DMS 273 (cell line): ENCODE results near the gene KCNMB2.
A peak's percentile ranks its signal among the peaks of the same experiment; 100 is the strongest.

ENCODE experiments used
- DNase-seq: peaks from one replicate; lab custom pipeline; 2025; ENCODE audit not compliant: unreplicated experiment; lab: John Stamatoyannopoulos, UW

Gene KCNMB2

DNA sequence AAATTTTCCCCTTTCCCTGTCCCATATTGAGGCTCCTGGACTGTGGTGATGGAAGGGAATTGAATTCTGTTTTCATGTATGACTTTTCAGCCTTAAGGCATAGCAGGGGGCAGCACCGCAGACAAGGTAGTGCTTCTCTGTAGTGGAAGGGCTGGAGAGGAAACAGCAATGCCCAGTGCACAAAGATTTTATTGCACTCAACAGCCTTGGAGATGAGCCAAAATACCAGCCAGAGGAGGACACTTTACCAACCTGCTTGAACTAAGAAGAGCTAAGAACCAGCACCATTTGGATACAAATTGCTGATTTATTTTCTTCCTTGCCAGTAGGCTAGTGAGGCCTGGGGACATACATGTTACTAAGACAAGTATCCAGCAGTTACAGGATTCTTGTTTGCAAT, 98.7 kb downstream of the KCNMB2 start:
- peak; percentile 20 for DNase-seq

DNA sequence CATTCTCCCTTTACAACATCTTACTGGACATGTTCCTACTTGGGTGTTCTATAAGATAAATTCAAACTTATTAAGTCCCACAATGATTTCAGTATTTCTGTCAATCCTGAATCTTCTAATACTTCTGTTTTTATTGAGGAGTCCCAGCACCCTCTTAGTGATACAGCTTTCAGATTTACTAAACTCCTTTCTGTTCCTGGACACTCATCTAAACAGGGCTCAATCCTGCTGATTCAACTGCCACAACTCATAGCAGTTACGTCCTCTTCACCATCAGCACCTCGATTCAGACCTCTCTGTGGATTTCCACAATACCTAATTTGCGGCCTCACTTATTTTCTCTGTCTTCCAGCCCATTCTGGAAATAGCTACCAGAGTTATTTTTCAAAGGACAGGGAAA, 101.6 kb downstream of the KCNMB2 start:
- no peak for DNase-seq

DNA sequence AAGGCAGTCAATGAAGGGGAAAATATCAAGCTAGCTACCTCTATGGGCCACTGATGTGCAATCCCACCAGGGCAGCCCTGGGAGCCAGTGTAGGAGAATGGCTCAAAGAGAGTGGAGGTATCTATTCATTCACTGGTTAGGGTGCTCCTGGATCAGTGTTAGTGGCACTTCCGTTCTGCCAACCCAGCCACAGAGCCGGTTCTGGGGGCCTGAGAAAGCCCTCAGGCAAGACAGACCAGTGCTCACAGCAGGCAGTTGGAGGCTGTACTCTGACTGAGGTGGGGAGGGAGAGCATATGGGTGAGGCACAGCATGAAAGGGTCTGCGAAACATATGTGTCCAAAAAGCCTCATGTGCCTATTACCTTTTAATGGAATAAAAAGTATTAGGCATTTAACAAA, 109.3 kb downstream of the KCNMB2 start:
- DNase-seq: no peak

DNA sequence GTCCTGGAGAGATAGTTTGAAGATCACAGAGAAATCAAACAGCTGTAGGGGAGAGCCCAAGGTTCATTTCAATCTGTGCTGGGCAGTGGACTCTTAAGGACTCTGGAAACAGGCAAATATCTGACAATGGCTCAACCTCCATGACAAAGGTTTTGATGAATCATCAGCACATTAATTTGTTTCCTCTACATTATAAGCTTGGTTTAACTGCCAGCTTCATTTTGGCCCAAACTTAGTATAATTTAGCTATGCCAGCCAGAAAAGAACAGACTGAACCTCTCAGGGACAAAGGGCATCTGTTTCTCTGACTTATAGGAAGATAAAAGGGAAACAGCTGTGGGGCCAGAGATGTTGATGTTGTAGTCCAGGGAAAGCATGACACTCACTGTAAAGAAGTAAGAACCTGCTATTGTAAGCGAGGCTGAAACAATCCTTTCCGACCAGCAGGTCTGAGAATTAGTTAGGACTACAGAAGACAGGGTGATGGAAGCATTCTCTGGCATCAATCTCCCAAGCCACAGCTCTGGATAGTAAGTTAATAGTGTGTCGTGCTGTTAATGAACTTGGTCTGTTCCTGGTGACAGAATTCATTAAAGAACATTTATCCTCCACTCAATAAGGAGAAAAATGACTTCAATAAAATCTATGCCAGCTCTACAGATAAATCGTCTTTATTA, 110.1 kb downstream of the KCNMB2 start:
- DNase-seq: no peak

DNA sequence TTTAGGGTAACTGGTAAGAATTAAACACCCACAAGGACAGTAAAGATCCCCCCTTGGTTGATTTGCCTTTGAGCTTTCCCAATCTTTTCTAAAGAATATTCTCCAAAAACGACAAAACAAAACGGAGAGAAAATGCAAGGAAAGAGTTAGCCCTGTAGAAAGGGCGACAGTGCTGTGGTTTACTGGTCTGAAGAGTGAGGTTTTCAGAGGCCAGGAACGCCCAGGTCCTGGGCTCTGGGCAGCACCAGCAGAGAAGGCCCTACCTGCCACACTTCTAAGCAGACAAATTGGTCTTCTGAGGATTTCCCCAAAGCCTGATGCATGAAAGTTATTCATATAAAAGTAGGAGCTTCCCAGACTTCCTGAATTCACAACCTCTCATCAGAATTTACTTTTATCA, 119.3 kb downstream of the KCNMB2 start:
- DNase-seq: no peak

DNA sequence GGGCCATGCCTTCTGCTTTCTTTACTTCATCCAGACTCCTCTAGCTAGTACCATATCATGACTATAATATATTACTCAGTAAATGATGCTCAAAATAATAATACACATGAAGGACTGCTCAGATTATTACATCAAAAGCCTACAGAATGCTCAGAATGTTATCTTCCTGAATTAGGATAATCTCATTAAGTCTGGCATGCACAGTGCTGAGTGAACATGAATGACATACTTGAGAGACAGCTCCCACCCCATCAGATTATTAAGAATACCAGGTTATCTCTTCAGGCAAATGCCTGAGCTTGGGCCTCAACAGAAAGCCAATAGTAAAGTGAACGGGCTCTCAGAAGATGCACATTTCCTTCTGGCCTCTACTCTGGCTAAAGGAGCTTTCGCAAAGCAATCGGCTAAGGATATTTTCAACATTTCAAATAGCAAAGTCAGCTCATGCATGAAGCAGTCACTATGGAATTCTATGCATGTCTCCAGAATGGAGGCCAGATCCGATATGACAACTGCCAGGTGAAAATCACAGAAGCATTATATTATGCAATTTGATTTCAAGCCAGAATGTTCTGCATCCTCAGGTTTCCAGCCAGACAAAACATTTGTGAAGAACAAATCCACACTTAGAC, 122.6 kb downstream of the KCNMB2 start:
- no peak for DNase-seq

DNA sequence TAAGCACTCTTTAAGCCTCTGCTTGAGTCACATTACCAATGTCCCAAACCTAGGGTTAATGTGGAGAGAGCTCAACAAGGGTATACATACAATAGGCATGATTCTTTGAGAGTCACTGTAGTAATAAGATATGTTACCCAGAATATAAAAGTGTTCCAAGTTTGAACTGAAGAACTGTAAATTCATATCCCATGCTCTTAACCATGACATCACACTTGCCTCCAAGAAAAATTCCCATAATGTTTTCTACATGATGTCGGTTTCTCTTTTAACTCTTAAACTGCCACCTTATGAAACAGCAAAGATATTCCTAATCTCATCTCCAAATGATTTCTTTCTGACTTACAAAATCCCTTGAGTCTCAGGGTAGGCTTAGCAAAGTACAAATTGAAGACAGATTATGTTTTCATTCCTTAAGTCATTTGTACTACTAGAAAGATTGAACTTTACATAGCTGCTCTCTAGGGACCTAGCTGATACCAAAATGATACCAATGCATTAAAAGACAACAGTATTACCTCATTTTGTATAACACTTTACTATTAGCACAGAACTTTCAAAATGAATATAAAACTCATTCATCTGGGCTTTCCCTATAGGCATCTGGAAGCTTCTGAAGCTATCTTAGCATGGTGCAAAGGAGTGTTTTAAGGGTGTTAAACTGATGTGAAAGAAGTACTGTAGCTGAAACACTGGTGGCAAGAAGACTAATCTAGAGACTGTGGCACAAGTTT, 127.1 kb downstream of the KCNMB2 start:
- DNase-seq: no peak

DNA sequence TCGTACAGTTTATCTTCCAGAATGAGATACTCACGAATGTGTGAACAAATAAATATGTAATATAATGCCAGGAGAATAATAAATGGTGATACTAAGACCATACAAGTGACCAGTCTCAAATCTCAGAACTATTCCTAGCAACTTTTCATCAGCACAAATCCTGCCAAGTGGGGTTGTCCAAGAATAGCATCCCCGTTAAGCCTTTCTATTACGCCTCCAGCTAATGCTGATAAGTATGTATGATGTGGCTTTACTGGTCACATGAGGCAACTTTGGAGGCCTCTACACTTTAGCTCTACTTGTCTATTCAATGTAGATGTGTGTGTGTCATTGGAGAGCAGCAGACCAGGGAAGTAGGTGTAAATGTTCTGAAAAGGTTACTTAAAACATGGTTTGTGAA, 129.5 kb downstream of the KCNMB2 start:
- no peak for DNase-seq

DNA sequence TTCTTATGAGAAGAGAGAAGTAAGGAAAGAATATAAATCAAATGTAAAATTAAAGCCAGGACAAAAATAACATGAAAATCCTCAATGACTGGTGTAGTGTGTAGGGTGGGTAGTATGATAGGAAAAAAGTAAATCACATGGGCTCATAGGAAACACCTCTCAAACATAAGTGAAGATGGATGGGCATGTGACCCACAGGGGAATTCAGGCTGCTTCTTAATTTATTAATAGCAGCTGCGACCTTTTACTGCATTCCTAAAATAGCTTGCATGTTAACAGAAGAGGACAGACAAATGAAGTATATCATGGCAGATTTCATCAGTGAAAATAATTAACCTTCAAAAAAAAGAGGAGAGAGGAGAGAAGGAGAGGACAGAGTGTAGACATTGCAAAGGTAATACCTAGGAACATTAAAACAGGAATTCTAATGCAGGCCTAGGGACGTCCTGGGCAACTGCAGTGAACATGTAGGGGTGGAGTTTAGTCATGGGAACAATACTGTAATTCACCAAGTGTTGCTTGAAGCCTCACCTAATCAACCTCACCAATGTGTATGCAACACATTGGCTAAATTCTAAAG, 132.9 kb downstream of the KCNMB2 start:
- no peak for DNase-seq

DNA sequence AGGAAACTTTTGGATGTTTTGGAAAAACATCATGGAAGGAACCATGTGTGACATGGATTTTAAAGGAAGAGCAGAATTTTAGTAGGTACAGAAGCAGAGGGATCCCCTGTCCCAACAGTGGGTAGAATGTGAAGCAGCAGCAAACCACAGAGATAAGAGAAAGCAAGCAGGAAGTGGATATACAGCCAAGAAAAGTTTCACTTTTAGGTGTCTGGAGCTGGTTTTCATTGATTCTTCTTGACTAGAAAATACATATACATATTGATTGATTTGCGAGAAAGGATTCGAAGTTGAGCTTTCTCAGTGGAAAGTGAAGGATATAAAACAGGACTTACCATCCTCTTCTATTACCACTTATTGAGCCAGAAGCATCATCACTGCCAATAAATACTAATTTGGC, 133.5 kb downstream of the KCNMB2 start:
- no peak for DNase-seq

DNA sequence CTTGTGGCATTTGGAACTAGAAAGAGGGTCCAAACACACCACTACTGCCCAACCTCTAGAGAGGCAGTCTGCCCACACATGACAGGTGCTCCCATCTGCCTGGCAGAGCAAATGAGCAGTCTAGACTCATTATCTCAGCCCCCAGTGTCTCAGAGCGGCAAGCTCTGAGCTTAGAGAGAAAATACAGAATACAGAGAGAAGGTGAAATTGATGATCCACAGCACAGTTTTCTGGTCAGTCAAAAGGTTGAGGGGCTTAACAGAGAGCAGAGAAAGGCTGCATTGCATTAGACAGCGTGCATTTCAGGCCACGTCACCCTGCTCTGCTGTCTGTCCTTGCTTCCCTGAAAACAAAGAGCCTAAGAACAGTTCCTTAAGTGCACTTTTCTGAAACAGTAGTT, 135.1 kb downstream of the KCNMB2 start:
- peak; percentile 25 for DNase-seq

DNA sequence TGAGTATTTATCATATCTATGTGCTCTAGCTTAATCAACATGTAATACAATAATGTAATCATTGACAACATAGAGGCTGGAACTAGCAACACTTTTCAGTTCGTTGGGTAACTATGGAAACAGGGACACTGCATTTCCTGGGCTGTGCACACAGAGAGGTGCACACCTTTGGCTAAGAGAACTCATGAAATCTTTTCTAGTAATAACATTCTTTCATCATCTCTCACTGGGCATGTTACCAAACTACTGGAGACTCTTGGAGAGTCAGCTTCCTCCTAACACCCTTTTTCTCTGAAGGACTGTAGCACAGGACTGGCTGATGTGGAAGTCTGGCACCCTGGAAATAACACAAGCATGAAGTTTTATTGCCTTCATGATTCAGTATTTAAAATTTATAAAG, 135.6 kb downstream of the KCNMB2 start:
- peak; percentile 24 for DNase-seq

DNA sequence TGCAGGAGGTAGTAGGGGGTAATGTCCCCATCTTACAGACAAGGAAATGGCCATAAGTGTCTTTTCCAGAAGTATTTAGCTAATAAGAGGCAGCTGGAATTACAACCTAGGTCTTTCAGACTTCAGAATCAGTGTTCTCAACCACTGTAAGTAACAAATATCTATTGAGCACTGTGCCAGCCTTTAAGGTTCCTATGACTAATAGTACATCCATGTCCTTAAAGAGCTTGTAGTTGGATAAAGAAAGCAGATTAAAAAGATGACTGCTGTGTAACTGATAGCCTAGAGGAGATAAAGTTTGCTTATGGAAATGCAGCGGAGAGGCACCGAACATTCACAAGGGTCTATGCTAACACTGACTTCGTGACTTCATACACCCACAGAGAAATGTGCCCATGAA, 136.0 kb downstream of the KCNMB2 start:
- DNase-seq: no peak

DNA sequence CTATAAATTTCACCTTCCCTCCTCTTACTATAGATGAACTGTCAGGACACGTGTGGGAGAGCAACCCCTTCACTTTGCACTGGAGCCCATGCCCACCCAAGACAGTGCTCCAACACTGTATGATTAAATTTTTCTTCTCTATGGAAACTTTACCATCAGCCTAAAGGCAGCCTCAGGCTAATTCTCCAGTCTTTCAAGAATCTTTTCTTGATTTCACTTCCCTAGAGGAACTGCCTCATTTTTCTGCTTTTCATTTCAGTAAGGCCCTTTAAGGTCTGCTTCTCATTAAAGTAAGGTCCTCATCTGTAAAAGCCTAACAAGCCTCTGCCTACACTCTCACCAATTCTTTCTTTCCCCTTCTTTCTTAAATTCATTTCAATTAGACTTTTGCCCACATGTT, 137.3 kb downstream of the KCNMB2 start:
- DNase-seq: no peak

DNA sequence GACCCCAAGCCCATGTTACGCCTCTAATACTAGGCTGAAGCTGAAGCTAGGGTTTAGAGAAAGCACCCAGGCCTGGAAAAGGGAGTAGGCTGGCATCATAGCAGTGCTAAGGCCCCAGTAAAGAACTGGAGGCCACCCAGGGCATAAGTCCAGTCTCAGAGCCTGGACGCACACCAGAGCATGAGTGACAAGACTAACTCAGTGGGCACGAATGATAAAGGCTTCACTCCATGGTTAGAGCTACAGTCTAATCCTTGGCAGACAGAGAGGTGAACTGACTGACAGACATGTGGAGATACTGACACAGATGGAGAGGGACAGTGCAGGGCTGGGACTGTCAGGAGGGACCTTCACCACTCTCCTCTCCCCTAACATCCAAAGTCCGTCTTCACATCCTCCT, 139.8 kb downstream of the KCNMB2 start:
- DNase-seq: no peak

DNA sequence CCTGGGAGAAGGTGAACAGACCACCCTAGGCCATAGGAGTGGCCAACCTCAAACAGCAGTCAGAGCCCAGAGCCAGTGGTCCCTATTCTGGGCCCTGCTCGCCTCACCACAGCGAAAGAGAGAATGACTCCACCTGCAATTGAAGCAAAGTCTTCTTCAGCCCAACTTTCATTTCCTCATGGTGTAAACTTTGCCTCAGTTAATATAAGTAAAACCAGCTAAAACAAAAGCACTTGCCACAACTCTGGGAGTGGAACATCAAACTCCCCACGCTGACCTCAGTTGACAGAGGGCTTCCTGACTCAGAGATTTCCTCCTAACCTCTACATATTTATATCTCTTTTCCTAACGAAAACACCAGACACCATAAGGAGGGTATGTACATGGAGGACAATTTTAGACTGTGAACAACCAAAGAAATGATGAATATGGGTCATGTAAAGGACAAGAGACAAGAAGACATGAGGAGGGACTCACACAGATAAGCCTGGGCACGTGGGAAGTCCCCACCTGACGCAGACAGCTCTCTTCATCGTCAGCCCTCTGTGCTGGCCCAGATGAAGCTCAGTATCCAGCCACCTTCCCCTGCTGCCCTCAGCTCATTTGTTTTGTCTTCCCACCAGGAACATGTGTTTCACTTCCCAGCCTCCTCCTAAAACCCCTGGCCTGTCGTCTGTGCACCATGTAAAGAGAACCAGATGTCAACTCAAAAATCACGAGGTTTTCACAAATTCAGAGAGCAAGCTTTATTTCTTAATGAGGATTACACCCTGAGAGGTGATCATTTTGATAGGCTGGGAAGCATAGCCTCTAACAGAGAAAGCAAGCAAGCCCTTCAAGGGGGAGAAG, 140.9 kb downstream of the KCNMB2 start:
- DNase-seq: no peak

DNA sequence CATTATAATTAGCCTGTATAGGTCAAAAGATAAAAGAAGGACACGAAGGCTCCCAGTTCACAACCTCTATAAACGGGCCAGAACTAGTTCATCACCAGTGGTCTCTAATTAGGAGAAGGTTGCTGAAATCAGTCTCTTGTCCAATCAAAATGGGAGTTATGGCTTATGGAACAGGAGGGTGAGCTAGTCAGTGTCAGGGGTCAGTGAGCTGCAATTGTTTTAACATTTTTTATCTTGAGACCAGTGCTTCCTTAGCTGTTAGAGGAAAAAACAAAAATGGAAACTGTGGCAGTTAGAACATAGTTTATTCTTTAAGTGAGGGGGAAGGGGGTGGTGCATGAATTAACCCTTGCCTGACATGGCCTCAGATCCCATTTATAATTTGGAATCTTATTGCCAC, 141.7 kb downstream of the KCNMB2 start:
- no peak for DNase-seq

DNA sequence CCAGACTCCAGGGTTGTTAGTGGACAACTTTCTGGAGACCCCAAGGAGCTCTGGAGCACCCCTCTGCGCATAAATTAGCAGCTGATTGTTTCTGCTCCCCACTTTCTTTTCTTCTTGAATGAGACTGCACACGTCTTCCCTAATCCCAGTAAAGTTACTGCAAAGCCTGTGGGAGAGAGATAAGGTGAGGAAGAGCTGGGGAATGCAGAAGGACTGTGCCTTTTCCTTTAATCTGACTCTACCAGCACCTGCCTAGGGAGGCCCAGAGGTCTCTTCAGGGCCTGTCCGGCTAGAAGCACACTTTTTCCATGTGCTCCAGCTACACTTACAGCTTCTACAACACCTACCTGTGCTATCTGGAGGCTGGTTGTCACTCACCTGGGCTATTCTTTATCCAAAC, 143.8 kb downstream of the KCNMB2 start:
- DNase-seq: no peak

DNA sequence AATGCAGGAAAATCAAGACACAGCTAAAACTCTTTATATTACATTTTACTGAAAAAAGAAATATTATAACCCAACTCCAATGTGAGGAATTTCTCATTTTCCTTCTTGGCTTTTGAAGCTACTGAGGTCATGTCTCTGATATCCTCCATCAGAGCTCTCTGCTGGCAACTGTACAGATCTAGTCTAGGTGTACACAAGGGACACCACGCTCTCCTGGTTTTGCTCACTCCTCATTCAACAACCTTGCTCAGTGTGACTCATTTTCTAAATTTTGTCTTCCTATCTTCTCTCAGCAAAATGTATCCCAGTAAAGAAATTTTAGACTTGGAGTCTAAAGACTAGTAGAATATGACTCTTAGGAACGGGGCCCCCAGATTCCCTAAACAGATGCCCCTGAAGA, 144.3 kb downstream of the KCNMB2 start:
- no peak for DNase-seq

DNA sequence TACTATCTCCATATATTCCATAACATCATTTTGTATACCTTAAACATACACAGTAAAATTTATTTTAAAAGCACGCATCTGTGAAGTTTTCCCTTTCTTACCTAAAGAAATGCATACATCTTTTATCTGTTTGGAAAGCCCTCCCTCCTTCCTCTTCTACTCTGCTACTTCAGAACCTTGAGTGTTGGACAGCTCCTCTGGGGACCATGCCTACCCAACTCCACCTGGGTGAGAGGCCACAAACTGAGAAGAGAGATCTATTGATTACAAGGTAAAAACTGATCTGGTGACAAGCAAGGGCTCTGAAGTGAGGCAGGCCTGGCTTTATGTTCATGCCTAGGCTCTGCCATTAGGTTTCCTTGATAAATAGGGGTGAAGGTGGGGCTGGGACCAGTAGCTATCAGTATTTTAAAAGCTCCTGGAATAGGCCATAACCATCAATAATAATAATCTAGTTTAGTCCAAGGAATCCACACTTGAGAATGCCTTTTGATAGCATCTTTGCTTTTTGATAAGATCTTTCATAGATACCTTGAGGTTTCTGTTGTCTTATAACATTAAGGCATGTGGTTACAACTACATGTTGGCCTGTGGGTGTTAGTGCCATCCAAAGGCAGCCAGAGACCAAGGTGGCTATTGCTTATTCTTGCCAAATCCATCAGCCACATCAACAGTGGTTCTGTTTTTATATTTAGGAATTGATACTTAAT, 148.8 kb downstream of the KCNMB2 start:
- DNase-seq: peak; percentile 12

DNA sequence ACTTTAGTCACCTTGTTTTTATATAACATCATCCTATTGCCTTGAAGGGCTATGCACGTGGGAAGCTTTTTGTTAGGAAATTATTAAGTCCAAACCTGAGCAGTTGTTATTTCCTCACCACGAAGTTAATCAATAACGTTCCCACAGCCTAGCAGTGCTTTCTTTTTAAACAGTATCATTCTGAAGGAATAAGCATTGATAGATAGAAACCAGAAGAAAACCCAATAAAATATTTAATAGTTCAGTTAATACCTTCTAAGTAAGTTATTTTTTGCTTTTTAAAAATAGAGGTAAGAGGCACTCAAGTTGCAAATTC, 149.3 kb downstream of the KCNMB2 start:
- DNase-seq: no peak
